HG03045 (cell line): ENCODE results near the gene CD7.

Experiments used
- ATAC-seq: cut with Tn5 transposase; IDR thresholded peaks from one replicate; pipeline ENCODE4 v1.9.1; 2021; ENCODE audit warnings: mild to moderate bottlenecking, moderate library complexity; ENCODE audit not compliant: unreplicated experiment

CD7 gene

DNA sequence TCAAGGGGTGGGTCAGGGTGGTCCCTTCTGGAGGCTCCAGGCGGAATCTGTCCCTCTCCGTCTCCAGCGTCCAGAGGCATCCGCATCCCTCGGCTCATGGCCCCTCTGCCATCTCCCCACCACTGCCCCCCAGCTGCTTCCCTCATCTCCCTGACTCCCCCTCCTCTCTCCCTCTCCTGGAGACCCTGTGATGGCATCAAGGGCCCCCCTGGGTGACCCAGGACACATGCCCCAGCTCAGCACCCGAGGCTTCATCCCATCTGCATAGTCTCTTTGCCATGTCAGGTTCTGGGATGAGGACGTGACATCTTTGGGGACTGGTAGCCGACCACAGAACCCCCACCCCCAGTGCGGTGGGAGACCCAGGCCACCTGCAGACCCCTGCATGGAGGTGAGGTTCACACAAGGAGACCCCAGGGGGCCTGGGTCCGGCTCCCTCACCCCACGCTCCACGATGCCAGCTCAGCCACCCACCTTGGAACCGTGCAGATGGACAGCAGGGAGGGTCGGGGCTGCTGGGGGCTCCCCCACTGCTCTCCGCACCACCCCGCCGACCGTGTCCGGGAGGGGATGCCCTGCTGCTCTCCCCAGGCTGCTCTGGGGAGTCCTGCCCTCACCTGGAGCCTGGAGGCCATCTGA is 12.4 kb upstream of the CD7 start:
- no peak for ATAC-seq

DNA sequence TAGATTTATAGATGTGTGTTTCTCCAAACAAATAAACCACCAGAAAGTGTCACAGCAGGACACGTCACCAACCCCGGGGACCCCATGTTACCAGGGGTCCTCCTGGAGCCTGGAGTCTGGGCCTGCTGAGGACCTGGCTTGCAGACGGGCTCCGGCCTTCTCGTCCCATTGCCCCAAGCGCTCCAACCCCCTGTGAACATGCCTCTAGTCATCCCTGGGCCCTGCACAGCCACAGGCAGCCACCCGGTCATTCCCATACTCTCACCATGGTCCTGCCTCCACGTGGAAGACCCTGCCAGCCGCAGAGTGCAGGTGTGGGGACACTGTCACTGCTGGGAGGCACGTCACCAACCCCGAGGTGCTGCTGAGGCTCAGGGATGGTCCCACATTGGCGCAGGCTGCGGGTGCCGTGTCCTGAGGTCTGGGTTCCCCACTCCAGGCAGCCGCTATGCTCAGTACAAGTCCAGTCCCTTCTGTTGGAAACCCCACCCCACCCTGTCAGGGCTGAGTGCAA is 11.6 kb upstream of the CD7 start:
- no peak for ATAC-seq

DNA sequence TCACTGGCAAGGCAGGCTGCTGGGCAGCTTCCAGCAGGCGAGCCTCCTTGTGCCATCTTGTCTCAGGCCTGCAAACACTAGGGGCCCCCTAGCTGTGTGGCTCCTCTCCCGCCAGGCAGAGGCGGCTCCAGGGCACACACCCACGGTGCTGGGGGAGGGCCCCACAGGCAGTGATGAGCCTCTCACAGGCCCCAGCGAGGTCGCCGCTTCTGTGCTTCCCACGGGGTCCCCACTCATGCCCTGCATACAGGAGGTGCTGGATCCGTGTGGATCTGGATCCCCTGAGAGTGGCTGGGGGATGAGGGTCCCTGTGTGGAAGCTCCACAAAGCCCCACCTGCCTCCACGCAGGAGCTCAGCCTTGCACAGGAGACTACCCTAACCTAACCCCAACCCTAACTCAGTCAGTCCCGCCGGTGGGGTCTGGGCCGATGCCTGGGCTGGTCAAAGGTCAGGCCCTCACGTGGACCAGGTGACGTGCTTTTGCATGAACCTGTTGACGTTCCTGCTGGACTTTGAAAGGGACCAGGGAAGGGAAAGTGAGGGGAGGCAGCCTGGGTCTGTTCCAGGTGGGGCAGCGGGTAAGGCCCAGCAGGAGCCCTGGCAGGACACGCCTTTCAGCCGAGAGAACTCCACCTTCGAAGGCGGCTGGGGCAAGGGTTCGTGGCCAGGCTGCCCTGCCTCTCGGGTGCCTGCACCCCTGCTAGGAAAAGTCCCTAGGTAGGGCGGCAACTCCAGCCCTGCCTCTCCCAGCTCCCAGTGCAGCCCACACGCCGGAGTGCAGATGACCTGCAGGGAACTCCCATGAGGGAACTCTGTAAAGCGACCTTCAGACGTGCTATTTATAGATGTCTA is 11.0 kb upstream of the CD7 start:
- no peak for ATAC-seq

DNA sequence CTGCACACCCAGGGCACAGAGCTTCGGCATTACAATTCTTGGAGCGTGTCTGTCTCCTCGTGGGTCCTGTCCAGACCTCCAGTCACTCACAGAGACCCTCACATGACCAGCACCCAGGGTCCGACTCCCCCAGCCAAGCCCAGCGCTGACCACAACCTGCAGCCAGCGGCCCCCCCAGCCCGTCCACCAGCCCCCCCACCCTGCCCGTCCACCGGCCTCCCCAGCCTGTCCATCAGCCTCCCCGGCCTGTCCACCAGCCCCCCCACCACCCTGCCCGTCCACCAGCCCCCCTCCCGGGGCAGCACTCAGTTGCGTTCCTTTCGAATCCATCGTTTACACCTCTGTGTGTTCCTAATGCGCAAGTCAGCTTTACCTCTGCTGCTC is 10.3 kb upstream of the CD7 start:
- ATAC-seq: no peak

DNA sequence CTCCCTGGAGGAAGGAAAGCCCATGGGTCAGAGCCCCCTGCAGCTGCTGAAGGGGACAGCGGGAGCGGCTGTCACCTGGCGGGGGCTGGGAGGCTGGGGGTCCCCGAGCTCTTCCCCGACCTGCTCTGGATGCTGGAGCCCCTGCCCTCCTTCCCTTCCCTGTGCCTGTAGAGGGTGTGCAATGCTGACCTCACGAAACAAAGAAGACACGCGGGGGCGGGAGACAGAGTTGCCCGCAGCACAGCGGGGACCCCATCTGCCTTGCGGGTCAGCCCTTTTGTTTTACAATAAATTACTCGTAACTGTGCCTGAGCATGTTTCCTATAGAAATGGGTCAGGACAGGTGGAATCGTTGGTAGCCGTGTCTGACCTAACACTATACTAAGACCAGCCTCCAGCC is 9.9 kb upstream of the CD7 start:
- ATAC-seq: no peak

DNA sequence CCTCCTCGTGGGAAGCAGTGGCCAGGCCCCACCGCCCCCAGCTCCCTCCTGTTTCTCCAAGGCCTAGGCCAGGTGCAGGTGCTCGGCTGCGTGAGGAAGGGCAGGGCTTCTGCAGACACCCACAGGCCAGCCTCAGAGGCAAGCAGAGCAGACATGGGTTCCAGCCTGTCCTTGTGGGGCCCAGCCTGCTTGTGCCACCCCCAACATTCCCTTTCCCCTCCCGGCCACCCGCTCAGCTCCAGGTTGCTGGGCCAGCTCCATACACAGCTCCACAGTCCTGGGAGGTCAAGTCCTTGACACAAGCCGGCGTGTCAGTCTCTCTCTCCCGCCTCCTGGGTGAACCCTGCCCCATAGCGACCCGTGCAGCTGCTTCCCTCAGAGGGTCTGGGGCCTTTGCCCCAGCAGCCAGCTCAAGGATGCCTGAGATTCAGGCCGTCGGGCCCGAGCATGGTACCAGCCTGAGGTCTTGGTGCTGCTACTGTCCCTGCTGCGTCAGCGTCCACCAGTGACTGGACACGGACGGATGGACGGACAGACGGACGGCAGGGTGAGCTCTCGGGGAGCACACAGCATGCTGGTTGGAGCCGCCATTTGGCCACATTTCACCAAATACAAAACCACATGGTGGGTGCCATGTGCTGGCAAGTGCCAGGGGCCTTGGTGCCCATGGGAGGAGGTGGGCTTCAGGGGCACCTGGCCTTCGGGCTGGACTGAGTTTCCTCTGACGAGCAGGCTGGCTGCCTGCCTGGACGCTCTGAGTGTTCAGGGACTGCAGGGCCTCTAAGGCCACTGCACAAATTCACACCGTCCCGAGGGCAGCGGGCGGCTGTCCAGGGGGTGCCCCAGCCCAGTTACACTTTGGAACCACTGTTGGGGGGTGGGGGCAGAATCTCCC is 8.1 kb upstream of the CD7 start:
- no peak for ATAC-seq

DNA sequence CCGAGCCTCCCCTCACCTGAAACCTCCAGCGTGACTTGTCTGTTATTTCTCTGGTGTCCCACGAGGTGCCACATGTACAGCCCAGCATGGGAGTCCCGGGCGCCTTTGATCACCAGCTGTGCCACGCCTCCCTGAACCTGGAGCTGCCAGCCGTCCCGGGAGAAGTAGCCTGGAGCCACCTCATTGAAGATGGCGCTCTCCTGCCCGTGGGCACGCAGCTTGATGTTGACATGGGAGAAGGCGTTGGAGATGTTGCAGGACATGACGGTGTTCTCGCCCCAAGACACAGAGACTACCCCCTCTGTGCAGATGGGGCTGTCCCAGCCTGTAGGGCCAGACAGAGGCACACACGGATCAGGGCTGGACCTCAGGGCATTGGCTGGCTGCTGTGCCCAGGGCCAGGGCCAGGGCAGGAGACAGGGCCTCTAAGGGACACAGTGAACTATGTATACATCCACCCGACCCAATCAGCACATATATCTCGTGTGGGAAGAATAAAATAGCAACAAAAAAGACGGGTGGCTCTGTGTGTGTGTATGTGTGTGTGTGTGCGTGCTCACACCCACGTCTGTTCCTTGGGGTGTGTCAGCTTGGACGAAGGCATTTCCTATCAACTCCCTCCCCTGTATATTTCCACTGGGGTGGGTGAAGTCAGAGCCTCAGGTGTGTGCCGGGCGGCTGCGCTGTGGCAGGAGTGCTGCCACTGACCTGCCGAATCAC is 7.3 kb upstream of the CD7 start:
- no peak for ATAC-seq

DNA sequence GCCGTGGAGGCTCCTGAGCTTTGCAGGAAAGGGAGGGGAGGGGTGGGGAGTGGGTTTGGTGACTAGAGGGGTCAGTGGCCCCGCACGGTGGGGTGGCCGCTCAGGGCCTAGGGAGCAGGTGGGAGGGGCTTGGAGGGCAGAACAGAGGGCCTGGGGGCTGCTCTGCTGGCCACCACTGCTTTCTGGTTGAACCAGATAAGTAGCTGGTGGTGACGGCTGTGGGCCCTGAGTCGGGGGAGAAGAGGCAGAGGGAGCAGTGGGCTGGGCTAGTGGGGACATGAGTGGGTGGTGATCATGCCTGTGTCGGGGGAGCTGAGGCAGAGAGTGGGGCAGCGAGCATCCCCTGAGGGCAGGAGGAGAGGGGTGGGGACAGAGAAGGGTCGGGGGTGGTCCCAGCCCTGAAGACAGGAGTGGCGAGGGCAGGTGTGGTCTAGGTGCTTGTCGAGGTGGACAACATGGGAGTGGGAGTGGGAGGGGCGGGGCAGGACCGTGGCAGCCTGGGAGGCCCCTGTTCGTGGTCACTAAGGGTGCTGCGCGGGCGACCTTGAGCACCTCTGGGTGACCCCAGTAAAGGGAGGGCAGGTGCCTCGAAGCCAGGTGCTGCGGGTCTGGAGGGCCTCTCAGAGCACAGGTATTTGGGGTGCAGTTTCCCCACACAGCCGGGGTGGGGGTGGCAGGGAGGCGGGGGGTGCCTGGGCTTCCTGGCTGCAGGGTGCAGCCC is 6.3 kb upstream of the CD7 start:
- ATAC-seq: no peak

DNA sequence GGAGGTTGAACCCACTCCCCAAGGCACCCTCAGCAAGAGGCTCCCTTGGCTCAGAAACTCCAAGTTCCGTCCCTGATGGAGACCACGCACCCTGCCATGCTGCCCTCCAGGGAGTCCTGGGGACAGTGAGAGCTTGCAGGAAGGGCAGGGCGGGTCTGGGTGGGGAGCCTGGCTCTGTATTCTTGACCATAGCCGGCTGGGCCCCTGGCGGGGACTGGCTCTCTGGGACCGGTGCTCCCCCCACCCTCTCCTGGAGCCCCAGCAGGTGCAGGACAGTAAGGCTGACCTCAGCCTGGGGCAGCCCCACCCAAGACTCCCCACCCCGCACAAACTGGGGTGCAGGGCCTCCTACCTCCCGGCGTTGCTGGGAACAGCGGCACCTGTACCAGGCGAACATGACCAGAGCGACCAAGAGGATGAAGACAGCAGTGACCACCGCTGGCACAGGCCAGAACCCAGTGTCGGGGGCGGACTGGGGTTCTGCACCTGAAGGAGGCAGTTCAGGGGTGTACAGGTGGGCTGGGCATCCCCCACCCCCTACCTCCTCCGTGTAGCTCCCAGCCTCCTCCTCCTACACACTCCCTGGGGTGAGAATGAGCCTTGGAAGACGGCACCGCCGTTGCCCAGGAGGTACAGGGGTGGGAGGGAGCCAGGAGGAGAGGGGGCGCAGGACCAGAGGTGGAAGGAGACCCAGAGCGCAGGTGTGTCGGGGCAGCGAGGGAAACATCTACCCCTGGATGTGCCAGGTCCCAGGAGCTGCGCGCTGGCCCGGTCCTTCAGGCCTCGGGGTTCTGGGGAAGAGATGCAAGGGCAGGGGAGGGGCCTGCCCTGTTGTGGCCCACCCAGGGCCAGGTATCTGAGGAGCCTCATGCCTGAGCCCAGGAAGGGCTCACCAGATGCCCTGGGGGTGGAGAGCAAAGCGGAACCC is 5.4 kb upstream of the CD7 start:
- no peak for ATAC-seq

DNA sequence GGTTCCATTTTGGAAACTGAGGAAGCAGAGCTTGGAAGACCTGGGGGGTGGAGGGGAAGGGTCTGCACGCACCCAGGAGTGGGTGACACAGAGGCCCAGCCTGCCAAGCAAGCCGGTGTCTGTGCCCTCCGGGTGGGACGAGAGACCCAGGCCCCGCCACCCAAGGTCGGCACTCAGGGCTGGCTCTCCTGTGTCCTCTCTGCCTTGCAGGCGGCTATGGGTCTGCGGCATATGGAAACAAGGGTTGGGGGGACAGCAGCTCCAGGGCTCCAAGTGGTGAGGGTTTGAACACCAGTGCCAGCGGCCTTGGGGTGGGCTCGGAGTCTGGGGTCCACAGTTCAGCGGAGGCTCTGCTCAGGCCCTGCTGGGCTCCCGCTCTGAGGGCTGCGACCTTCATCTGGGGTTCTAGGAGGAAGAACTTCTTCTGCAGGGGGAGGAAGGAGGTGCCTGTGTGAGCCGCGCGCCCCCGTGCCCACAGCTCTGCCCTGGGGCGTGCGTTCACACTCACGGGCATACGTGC is 4.6 kb upstream of the CD7 start:
- no peak for ATAC-seq

DNA sequence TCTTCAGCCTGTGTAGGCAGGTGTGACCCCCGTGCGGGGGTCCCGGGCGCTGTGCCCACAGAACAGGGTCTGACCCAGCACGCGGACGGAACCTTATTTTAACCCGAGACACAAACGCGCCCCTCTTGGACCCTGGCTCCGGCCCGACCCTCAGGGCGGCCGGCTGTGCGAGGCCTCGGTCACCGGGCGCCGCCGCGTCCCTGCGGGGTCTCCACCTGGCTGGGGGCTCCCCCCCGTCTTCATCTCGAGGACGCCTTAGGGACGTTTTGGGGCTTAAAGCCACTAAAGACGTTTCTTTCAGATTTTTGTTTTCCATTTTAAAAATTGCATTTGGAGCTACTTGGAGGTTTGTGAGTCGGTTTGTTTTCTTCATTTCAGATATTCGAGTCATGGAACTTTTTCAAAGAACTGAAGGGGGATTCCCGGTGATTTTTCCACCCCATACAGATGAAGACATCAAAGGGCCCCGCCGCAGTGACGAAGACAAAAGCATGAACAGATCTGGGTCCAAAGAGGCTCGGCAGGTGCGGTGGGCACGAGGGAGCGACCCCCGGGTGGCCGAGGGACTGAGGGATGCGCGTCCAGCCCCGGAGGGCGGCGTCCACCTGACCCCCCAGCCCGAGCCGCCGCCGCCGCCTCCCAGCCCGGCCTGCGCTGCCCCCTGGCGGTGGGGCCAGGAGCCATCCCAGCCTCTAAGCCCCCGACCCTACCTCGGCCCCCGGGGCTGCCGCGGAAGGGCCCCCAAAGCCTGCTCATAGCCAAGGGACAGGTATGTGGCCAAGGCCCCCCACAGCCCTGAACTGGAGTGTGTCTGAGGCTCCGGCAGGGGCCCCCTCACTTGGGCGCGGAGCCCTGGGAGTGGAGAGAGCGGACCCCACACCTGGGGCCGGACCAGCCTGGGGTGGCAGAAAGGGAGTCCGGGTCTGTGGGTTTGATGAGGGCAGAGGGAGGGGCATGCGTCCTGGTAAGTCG is 3.8 kb upstream of the CD7 start:
- ATAC-seq: no peak

DNA sequence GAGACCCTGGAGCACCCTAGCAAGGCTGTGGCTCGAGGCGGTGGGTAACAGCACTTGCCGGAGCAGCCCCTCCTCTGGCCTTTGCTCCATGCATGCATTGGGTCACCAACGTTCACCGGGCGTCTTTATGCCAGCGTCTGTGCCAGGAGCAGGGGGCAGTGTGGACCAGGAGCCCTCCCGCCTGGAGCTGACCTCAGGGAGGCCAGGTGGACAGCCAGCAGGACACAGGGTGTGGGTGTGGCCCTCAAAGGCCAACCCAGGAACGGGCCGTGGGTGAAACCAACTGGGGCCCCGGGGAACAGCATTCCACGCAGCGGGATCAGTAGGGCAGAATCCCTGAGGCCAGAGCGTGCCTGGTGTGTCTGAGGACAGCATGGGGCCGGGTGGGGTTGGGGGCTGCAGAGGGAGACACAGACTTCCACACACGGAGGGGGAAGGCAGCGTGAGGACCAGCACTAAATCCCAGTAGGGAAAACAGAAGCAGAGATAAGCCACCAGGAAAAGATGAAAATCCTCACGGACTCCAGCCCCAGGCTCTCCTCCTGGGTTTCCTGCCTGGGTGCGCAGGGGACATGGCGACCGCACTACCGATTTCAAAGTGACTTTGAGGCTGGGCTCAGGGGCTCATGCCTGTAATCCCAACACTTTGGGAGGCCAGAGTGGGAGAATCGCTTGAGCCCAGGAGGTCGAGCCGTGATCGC is 2.9 kb upstream of the CD7 start:
- ATAC-seq: no peak

DNA sequence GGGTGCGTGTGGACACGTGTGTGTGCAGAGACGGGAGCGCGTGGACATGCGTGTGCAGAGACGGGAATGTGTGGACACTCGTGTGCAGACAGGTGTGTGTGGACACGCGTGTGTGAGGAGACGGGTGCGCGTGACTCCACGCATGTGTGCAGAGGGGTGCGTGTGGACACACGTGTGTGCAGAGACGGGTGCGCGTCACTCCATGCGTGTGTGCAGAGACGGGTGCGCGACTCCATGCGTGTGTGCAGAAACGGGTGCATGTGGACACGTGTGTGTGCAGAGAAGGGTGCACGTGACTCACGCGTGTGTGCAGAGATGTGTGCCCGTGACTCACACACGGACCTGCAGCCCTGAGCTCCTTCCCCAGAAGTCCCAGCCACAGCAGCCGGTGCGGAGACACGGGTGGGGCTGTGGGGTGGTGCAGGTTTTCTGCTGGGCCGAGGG is 2.2 kb upstream of the CD7 start:
- no peak for ATAC-seq

DNA sequence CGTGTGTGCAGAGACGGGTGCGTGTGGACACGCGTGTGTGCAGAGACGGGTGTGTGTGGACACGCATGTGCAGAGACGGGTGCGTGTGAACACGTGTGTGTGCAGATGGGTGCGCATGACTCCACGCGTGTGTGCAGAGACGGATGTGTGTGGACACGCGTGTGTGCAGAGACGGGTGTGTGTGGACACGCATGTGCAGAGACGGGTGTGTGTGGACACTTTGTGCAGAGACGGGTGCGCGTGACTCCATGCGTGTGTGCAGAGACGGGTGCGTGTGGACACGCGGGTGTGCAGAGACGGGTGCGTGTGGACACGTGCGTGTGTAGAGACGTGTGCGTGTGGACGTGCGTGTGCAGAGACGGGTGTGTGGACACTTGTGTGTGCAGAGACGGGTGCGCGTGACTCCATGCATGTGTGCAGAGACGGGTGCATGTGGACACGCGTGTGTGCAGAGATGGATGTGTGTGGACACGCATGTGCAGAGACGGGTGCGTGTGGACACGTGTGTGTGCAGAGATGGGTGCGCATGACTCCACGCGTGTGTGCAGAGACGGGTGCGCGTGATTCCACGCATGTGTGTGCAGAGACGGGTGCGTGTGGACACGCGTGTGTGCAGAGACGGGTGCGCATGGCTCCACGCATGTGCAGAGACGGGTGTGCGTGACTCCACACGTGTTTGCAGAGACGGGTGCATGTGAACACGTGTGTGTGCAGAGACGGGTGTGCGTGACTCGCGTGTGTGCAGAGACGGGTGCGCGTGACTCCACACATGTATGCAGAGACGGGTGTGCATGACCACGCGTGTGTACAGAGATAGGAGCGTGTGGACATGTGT is 1.6 kb upstream of the CD7 start:
- no peak for ATAC-seq

DNA sequence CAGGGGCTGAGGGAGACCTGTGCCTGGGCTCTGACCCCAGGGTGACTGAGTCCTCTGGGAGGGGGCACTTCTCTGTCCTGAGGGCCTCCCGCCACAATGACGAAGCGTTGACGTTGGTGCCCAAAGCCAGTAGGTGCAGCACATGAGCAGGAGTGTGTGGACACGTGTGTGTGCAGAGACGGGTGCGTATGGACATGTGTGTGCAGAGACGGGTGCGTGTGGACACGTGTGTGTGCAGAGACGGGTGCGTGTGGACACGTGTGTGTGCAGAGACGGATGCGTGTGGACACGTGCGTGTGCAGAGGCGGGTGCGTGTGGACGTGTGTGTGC is 726 bp upstream of the CD7 start:
- ATAC-seq: no peak

DNA sequence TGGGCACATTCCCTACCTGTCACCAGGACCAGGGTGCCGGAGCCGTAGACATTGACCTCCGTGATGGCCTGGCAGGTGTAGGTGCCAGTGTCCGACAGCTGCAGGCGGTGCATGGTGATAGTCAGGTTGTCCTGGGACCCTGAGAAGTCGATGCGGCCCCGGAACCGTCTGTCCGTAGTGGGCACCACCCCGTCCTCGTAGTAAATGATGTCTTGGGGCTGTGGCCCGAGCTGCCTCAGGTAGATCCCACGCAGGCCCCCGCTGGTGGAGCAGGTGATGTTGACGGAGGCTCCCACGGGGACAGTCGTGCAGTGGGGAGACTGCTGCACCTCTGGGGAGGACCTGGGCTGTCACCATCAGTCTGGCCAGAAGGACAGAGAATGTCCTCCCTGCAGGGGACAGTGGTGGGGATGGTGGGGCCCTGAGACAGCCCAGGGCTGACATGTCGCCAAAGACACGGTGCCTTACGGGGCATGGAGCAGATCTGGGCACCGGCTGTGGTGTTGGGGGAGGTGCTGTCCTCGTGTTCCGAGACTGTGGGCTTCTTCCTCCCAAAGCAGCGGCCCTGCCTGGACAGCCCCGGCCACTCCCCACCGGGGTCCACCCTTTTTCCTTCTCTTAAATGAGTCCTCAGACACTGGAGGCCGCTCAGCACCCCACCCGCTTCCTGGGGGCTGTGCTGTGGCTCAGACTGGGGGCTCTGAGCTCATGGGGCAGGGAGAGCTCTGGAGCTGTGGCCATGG is 586 bp downstream of the CD7 start:
- no peak for ATAC-seq
